H1 (cell line): Measurements from ENCODE around the gene NUDT9. TPM values are rescaled to one million over a fixed set of nuclear protein-coding genes. Genes with fewer than 3 reads are reported as not detected.

ENCODE experiments used
- CTCF ChIA-PET: fragments of 300-600 bp; sonication (Branson Sonifier 250); formaldehyde crosslinking; loops from one replicate; lab custom pipeline; 2021; ENCODE audit not compliant: partially characterized antibody; lab: Charles Lee
- POLR2A ChIA-PET: fragments of 300-600 bp; sonication (Branson Sonifier 250); formaldehyde crosslinking; loops from one replicate; lab custom pipeline; 2021; ENCODE audit warnings: inconsistent platforms; ENCODE audit not compliant: partially characterized antibody; lab: Charles Lee
- DNase-seq, 2 experiments: peaks; one replicate each; pipeline versions ENCODE4 v3.0.0 to v3.0.0-alpha.2; 2010 to 2022; ENCODE audit warnings: low spot score in 2 of 2, low read depth in 1 of 2, mixed read lengths in 1 of 2
- FAIRE-seq: peaks from 2 replicates; lab custom pipeline; 2011; peaks lifted over from hg19 to GRCh38; lab: Jason Lieb, UNC
- H2AFZ ChIP-seq: 2 replicates; pipeline ENCODE4 v1.8.1; 2012; ENCODE audit warnings: low read length, inconsistent platforms
- H2AK5ac ChIP-seq: 2 replicates; pipeline ENCODE4 v1.6.1; 2013; ENCODE audit warnings: low read depth, low read length
- H2BK120ac ChIP-seq: replicated peaks from 2 replicates; pipeline ENCODE3; 2013; ENCODE audit warnings: low read depth, low read length, inconsistent platforms
- H2BK12ac ChIP-seq: 2 replicates; pipeline ENCODE4 v1.6.1; 2013; ENCODE audit warnings: low read depth, low read length
- H2BK15ac ChIP-seq: 2 replicates; pipeline ENCODE4 v1.6.1; 2013; ENCODE audit warnings: low read length
- H2BK20ac ChIP-seq: 2 replicates; pipeline ENCODE4 v1.6.1; 2013; ENCODE audit warnings: low read length
- H2BK5ac ChIP-seq: 2 replicates; pipeline ENCODE4 v1.6.1; 2013; ENCODE audit warnings: low read depth, low read length
- H3K14ac ChIP-seq: 2 replicates; pipeline ENCODE4 v1.6.1; 2013; ENCODE audit warnings: inconsistent platforms; ENCODE audit not compliant: insufficient read length
- H3K18ac ChIP-seq: 2 replicates; pipeline ENCODE4 v1.6.1; 2013; ENCODE audit warnings: low read length; ENCODE audit errors: extremely low read depth
- H3K23ac ChIP-seq: 2 replicates; pipeline ENCODE4 v1.6.1; 2013; ENCODE audit warnings: inconsistent platforms; ENCODE audit not compliant: insufficient read length
- H3K23me2 ChIP-seq: 2 replicates; pipeline ENCODE4 v1.6.1; 2013; ENCODE audit warnings: low read depth, low read length
- H3K27ac ChIP-seq: 2 replicates; pipeline ENCODE4 v1.6.1; 2011; ENCODE audit warnings: low read depth, low read length, inconsistent platforms
- H3K27me3 ChIP-seq, 4 experiments: replicated peaks in 1 of 4; 1 replicate in 1 of 4; 2 replicates in 3 of 4; pipeline versions ENCODE4 v1.6.1 to v1.8.1; 2011 to 2013; ENCODE audit warnings: low read length in 3 of 4, mild to moderate bottlenecking in 3 of 4, inconsistent platforms in 2 of 4, mixed read lengths in 2 of 4, moderate library complexity in 1 of 4; ENCODE audit not compliant: control insufficient read depth in 3 of 4, insufficient read depth in 3 of 4; ENCODE audit errors: extremely low read depth in 1 of 4
- H3K36me3 ChIP-seq, 4 experiments: 2 replicates each; pipeline versions ENCODE4 v1.6.1 to v1.8.1; 2011 to 2013; ENCODE audit warnings: mild to moderate bottlenecking in 4 of 4, low read length in 3 of 4, moderate library complexity in 2 of 4, control low read depth in 1 of 4, inconsistent platforms in 1 of 4; ENCODE audit not compliant: insufficient read depth in 4 of 4, control insufficient read depth in 2 of 4
- H3K4ac ChIP-seq: replicated peaks from 2 replicates; pipeline ENCODE3; 2013; ENCODE audit warnings: low read length, low read depth, mixed read lengths, inconsistent platforms; ENCODE audit not compliant: insufficient read length
- H3K4me1 ChIP-seq, 4 experiments: replicated peaks in 1 of 4; 1 replicate in 1 of 4; 2 replicates in 3 of 4; pipeline versions ENCODE4 v1.6.1 to v1.8.1; 2011 to 2013; ENCODE audit warnings: low read length in 3 of 4, inconsistent platforms in 2 of 4, mixed read lengths in 1 of 4; ENCODE audit not compliant: insufficient read depth in 4 of 4, control insufficient read depth in 3 of 4
- H3K4me2 ChIP-seq, 2 experiments: 2 replicates each; pipeline versions ENCODE4 v1.6.1 to v1.8.1; 2011 to 2013; ENCODE audit warnings: low read depth in 2 of 2, low read length in 2 of 2, control low read depth in 1 of 2, inconsistent platforms in 1 of 2, mild to moderate bottlenecking in 1 of 2; ENCODE audit not compliant: insufficient read depth in 1 of 2
- H3K4me3 ChIP-seq, 4 experiments: fragments of 200-600, 300-600 bp in 1 of 4; sonication (generic), shearing (Covaris generic), sonication (Bioruptor Twin) in 1 of 4; 2 replicates each; pipeline versions ENCODE4 v1.5.1 to v1.8.1; 2011 to 2016; ENCODE audit warnings: low read length in 4 of 4, low read depth in 3 of 4, control low read depth in 2 of 4, inconsistent platforms in 2 of 4, mild to moderate bottlenecking in 2 of 4, mixed read lengths in 1 of 4, moderate library complexity in 1 of 4; ENCODE audit not compliant: insufficient read depth in 2 of 4; ENCODE audit errors: extremely low read depth in 1 of 4
- H3K56ac ChIP-seq: replicated peaks from 2 replicates; pipeline ENCODE3; 2013; ENCODE audit warnings: low read depth, mild to moderate bottlenecking, mixed read lengths, low read length, inconsistent platforms; ENCODE audit not compliant: insufficient read length
- H3K79me1 ChIP-seq: 2 replicates; pipeline ENCODE4 v1.6.1; 2013; ENCODE audit warnings: low read depth, low read length, control low read depth
- H3K79me2 ChIP-seq, 2 experiments: 2 replicates each; pipeline versions ENCODE4 v1.6.1 to v1.8.1; 2012 to 2013; ENCODE audit warnings: low read length in 2 of 2, mild to moderate bottlenecking in 2 of 2, inconsistent platforms in 1 of 2; ENCODE audit not compliant: insufficient read depth in 2 of 2, control insufficient read depth in 1 of 2
- H3K9ac ChIP-seq, 4 experiments: replicated peaks in 1 of 4; 1 replicate in 1 of 4; 2 replicates in 3 of 4; pipeline versions ENCODE4 v1.6.1 to v1.8.1; 2011 to 2013; ENCODE audit warnings: low read depth in 3 of 4, low read length in 3 of 4, control low read depth in 2 of 4, mild to moderate bottlenecking in 2 of 4, moderate library complexity in 2 of 4, inconsistent platforms in 1 of 4; ENCODE audit errors: extremely low read depth in 1 of 4
- H3K9me3 ChIP-seq, 2 experiments: 2 replicates each; pipeline versions ENCODE4 v1.6.1 to v1.8.1; 2012 to 2013; ENCODE audit warnings: mild to moderate bottlenecking in 2 of 2, moderate library complexity in 2 of 2, control low read depth in 1 of 2, inconsistent platforms in 1 of 2, low read depth in 1 of 2, low read length in 1 of 2, mixed read lengths in 1 of 2; ENCODE audit not compliant: insufficient read depth in 2 of 2
- H4K20me1 ChIP-seq, 2 experiments: replicated peaks in 1 of 2; 2 replicates each; pipeline versions ENCODE3 to v1.8.1; 2011 to 2013; ENCODE audit warnings: inconsistent platforms in 2 of 2, low read length in 2 of 2, mild to moderate bottlenecking in 1 of 2; ENCODE audit not compliant: insufficient read depth in 2 of 2, control insufficient read depth in 1 of 2
- H4K5ac ChIP-seq: 2 replicates; pipeline ENCODE4 v1.6.1; 2013; ENCODE audit warnings: low read length, low read depth, mixed read lengths, inconsistent platforms; ENCODE audit not compliant: insufficient read length
- H4K8ac ChIP-seq: 2 replicates; pipeline ENCODE4 v1.8.0; 2013; ENCODE audit warnings: mild to moderate bottlenecking, moderate library complexity, low read length, inconsistent platforms; ENCODE audit not compliant: insufficient read depth; ENCODE audit errors: extremely low read depth
- H4K91ac ChIP-seq: replicated peaks from 2 replicates; pipeline ENCODE3; 2013; ENCODE audit warnings: low read length, mixed read lengths, inconsistent platforms; ENCODE audit not compliant: insufficient read length
- ATF3 ChIP-seq: IDR thresholded peaks from 2 replicates; pipeline ENCODE4 v1.6.1; 2011; ENCODE audit warnings: low read depth, mild to moderate bottlenecking, low read length; ENCODE audit not compliant: insufficient read depth
- BACH1 ChIP-seq: IDR thresholded peaks from 2 replicates; pipeline ENCODE4 v1.6.1; 2012; ENCODE audit warnings: low read length, improper control_type of control experiment
- BRCA1 ChIP-seq: IDR thresholded peaks from 2 replicates; pipeline ENCODE4 v1.6.1; 2012; ENCODE audit warnings: low read depth, low read length, improper control_type of control experiment
- JUN ChIP-seq: IDR thresholded peaks from 2 replicates; pipeline ENCODE4 v1.6.1; 2011; ENCODE audit warnings: low read depth, mild to moderate bottlenecking, improper control_type of control experiment, low read length
- MAFK ChIP-seq: IDR thresholded peaks from 2 replicates; pipeline ENCODE4 v1.6.1; 2012; ENCODE audit warnings: low read depth, mild to moderate bottlenecking, improper control_type of control experiment, low read length
- RXRA ChIP-seq: IDR thresholded peaks from 2 replicates; pipeline ENCODE4 v1.6.1; 2011; ENCODE audit warnings: low read depth, mild to moderate bottlenecking, low read length, moderate library complexity; ENCODE audit not compliant: insufficient read depth
- SP2 ChIP-seq: IDR thresholded peaks from 2 replicates; pipeline ENCODE4 v1.6.1; 2012; ENCODE audit warnings: mild to moderate bottlenecking, low read length, inconsistent platforms
- SUZ12 ChIP-seq: fragments of 200-600 bp; sonication (generic); IDR thresholded peaks from 2 replicates; pipeline ENCODE4 v1.6.1; 2012; ENCODE audit warnings: mild to moderate bottlenecking, inconsistent platforms, low read length, moderate library complexity, mixed read lengths
- TAF1 ChIP-seq: IDR thresholded peaks from 2 replicates; pipeline ENCODE4 v1.6.1; 2011; ENCODE audit warnings: mild to moderate bottlenecking, low read depth, low read length
- TBP ChIP-seq: IDR thresholded peaks from 2 replicates; pipeline ENCODE4 v1.6.1; 2011; ENCODE audit warnings: low read depth, low read length, improper control_type of control experiment
- WGBS, 2 experiments: shearing (Covaris generic) in 1 of 2; methylation state at CpG; one replicate each; pipeline versions ENCODE4 v1.1.6 to v1.1.7; 2013 to 2015; ENCODE audit warnings: low lambda C conversion rate in 2 of 2, mixed read lengths in 2 of 2, inconsistent platforms in 1 of 2, low coverage in 1 of 2, missing lambda C conversion rate in 1 of 2; ENCODE audit not compliant: insufficient replicate concordance in 2 of 2, insufficient coverage in 1 of 2, insufficient read length in 1 of 2; ENCODE audit errors: extremely low coverage in 1 of 2, missing lambda C conversion rate in 1 of 2; 5-methylcytosine and 5-hydroxymethylcytosine counted together
- polyA plus RNA-seq, 7 experiments: library from polyadenylated mRNA; depleted of rRNA in 3 of 7; stranded (reverse) in 5 of 7; unstranded in 2 of 7; fragments of >200 nt in 5 of 7; fragments of 200-250 nt in 2 of 7; gene quantifications; 1 replicate in 5 of 7; 2 replicates in 1 of 7; 4 replicates in 1 of 7; pipeline versions ENCODE4 v1.2.1 to v1.2.3, GENCODE V29; 2011 to 2013; ENCODE audit warnings: missing spikeins in 2 of 7, mixed read lengths in 2 of 7
- total RNA-seq: library from RNA; stranded (reverse); fragmentation: NEBNext Ultra II Directional; extraction: Animal tissue kit (Norgen Biotek cat#: 25700); gene quantifications from 2 replicates; pipeline ENCODE4 v1.2.1, GENCODE V29; 2021

NUDT9 gene
- total and polyA plus RNA-seq, 2 of the 8 experiments (the other 6 are each of a cell fraction or from before 2014, with no cell fraction given) = 13.2 to 27.6 TPM

- FAIRE-seq (no peak), DNase-seq (no peak)
- no peak overlapping the region for H3K4me2 ChIP-seq
- H3K4me1 ChIP-seq = no peaks in the 10 kb centered on the region; a peak in 1 of 7 replicates
- peaks cover 0 to 17% (median 5%) of the 10 kb centered on the region in 4 experiments; a peak in 3 of 8 replicates for H3K36me3 ChIP-seq
- POLR2A ChIA-PET = no interaction called here
- H3K14ac ChIP-seq = no peak overlapping the region
- peaks cover 0 to 1% of the 10 kb centered on the region in 2 experiments for H4K20me1 ChIP-seq
- H2BK120ac ChIP-seq = no peak overlapping the region
- 90% methylated on average over 2 of the region's 2 CpGs; no CpG with 5 or more reads in 1 of the 2 experiments for whole genome bisulfite sequencing, 2 experiments
- H4K8ac ChIP-seq = no peak overlapping the region
- no peak overlapping the region for H3K27ac ChIP-seq
- H3K79me1 ChIP-seq = peaks cover 2% of the 10 kb centered on the region; the same call in 1 of the 2 replicates
- peaks cover 3% of the 10 kb centered on the region; the same call in 1 of the 2 replicates for H3K23me2 ChIP-seq
- no peak overlapping the region for H2BK5ac ChIP-seq
- no peak overlapping the region for H2AFZ ChIP-seq
- no peak overlapping the region for H2BK20ac ChIP-seq
- H3K79me2 ChIP-seq = peaks cover 3 to 66% of the 10 kb centered on the region in 2 experiments; a peak in 3 of 4 replicates
- H3K9ac ChIP-seq = no peak overlapping the region
- no peak overlapping the region for H2AK5ac ChIP-seq
- no peak overlapping the region for H3K23ac ChIP-seq
- H3K9me3 ChIP-seq = no peaks in the 10 kb centered on the region
- no peak overlapping the region for H3K4me3 ChIP-seq
- no peak overlapping the region for H3K18ac ChIP-seq
- no peaks in the 10 kb centered on the region for H3K27me3 ChIP-seq
- H2BK15ac ChIP-seq = no peak overlapping the region
- CTCF ChIA-PET = interaction anchor here (0.6 kb wide), 1 partner anchor 210 kb away, joined by 4 read pairs; no protein-coding TSS in a partner anchor
- no peak overlapping the region for H3K56ac ChIP-seq
- H2BK12ac ChIP-seq = no peak overlapping the region
- H3K4ac ChIP-seq = no peak overlapping the region
- H4K91ac ChIP-seq = no peak overlapping the region
- H4K5ac ChIP-seq = no peak overlapping the region
- TF ChIP-seq RXRA (no peak), SUZ12 (no peak), SP2 (no peak), ATF3 (no peak), JUN (no peak), BACH1 (no peak), TBP (no peak), BRCA1 (no peak), MAFK (no peak), TAF1 (no peak)
Observed at GRCh38 chr4:87433342-87433741, 11.0 kb downstream of the NUDT9 start.
